Stimulated activated CD4-positive, alpha-beta T cell treated with anti-CD3 and anti-CD28 coated beads, Interleukin-15, amount 100 ng/mL, for 48 hours (primary cell): ENCODE results near the gene CR1L.
"Not testable (repeated sequence)": the region's sequence is repeated elsewhere in the genome, so short reads cannot be mapped to it uniquely, and the experiment has no call there.

Experiments used
- DNase-seq, 2 donors: peaks; one replicate each; pipeline ENCODE4 v3.0.0-alpha.2; 2020; ENCODE audit warnings: low read depth in 2 of 2

CR1L gene

DNA sequence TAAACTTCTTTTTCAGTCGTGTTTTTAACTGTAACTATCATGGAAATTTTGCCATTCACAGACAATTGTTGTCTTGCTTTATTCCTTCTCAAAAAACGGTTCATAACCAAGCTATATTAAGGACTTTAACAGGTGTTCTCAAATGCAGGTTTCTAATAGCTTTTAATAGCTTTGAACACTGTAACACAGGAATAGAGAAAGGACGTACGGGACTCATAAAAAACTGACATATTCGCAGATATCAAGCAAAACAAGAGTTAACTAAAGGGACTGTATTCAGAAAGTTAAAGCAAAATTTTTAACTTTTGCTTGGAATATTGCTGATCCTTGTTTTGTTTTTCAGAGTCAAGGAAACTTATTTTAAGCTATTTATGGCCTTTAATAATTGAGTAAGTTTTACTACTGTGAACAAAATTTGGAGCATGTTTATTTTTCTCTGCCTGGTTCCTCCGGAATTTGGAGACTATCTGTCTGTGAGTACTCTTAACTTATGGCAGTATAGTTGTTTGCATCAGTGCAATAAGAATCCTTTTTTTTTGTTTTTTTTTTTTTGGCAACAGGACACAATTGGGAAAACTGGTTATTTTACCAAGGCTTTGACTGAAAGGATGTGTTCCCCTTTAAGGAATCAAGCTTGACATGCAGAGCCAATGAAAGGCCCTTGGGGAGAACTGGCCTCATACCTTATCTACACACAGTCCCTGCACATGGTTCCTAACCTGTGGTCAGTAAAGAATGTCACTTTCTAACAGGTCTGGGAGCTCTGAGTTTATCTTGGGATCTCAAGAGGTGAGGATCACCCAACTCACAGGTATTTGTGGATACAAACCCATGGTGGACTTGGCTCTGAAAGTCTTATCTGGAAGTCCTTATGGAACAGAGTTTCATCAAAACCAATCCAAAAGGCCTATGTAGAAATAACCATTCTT lies 101.2 kb downstream of the CR1L start:
- no peak for DNase-seq

DNA sequence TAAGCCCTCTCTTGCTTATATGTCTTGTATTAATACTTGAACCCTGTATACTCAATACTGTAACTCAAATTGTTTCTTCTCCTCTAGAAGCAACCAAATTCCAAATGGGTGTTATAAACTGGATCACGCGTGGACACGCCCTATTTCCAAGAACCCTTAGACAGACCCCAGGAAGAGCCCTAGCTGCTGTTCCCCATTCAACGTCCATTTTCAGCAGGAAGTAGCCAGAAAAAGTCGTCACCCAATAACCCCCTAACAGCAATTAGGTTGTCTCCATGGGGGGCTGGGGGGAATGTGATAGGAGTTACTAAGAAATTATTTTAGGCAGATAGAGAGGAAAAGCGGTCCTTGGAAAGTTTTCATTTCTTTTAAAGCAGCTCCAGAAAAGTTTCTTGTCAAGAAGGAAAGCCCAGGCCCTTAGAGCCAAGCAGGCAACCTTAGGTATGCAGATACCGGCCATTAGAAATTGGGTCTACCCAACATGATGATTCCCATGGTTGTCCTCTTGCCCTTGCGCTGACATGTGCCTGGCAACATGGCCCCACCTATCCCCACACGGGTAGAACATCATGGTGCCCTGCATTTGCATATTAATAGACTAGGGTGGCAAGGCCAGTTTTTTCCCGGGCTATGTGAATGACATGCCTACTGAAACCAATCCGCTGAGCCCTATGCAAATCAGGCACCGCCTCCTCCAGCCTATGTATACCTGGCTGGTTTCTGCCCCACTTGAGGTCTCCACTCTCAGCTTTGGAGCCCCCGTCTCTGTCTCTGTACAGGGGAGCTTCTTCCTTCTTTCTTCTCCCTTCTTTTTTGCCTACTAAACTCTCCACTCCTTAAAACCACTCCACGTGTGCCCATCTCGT lies 102.9 kb downstream of the CR1L start:
- DNase-seq, result no peak

DNA sequence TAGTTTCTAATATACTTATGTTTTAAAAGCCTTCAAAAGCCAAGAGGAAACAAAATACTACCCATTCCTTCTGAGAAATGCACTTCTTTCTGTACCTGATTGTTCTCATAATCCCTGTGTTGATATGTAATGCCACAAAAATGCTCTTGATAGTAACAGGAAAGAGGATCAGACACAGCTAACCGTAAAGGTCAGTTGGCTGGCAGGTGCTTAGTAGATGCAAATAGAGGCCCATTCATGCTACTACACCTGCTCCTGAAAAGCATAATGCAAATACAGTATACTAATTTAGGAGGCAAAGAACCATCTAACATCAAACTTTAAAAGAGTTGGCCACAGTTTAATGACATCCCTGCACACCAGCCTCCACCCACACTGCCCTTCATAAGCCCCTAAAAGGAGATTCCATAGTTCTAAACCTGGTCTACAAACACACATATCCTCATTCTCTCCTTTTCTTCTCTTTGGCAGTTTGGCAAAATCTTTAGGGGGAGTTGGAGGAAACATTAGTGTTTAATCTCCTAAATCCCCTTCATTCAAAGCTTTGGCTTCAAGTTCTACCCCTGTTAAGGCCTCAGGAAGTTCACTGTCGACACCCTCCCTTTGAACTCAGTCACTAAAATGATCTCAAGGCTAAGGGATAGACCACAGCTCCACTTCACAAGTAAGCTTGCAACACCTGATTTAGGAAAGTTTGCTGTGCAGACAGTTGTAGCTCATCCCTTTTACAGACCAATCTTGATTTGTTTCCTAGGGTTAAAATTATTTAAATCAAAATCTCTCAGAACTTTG lies 104.0 kb downstream of the CR1L start:
- DNase-seq, result no peak

DNA sequence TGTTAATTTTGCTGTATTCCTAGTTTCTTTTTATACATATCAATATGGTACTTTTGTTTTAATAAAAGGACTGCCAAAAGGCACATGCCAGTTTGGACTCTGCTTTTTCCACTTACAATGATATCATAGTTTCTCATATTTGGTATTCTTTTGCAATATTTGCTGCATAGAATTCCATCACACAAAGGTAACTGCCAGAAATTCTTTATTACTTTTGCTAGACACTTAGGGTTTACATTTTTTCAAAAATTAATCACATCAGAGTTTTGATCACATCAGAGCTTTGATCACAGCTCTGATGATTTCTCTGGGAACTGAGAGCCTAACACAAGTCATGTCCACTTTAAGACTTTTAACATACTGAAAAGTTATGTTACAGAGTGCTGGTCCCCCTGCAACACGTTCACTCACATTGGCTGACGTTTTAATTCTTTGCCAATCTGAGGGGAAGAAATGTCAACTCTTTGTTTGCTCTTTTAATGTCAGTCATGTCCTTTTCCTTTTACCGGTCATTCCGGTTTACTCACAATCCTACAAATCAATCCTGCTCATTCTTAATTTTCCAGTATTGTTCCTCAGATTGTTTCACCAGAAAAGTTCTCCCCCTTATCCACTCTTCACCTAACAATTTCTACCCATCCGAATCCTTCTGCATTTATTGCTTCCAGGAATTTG lies 105.8 kb downstream of the CR1L start:
- DNase-seq, result no peak

- not testable (repeated sequence) for DNase-seq
These were observed 106.5 kb downstream of the CR1L start for GRCh38 chr1:207751463-207751789.

GRCh38 chr1:207751790-207752455 lies 107.0 kb downstream of the CR1L start, which contains the start of gene CD46:
Gene CD46 (plus strand): TSS chr1:207752054. CDS start chr1:207752213, 159 bp downstream.
- DNase-seq, result peak; percentile 90 to 94

GRCh38 chr1:207752456-207752998 lies 107.6 kb downstream of the CR1L start:
- peak in 1 of 2 donors; percentile 7 for DNase-seq

- DNase-seq, result no peak
These were observed 108.7 kb downstream of the CR1L start for GRCh38 chr1:207753611-207754010.

DNA sequence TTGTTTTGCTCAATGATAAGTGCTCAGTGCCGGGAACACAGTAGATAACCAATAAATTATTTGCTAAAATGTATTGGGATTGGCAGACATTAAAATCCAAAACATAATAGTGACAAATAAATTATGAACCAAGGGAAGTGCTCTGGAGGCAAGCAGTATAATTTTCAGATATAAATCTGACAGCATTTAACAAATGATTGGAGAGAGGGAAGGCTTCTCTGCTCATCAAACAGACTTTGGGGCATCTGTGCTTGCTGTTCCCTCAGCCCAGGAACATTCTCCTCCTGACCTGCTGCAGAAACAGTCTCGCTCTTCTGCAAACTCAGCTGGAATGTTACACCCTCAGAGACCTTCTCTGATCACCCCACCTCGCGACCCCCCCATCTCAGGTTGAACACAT lies 109.1 kb downstream of the CR1L start:
- no peak for DNase-seq

- no peak for DNase-seq
These were observed 110.2 kb downstream of the CR1L start for GRCh38 chr1:207754974-207755700.

DNA sequence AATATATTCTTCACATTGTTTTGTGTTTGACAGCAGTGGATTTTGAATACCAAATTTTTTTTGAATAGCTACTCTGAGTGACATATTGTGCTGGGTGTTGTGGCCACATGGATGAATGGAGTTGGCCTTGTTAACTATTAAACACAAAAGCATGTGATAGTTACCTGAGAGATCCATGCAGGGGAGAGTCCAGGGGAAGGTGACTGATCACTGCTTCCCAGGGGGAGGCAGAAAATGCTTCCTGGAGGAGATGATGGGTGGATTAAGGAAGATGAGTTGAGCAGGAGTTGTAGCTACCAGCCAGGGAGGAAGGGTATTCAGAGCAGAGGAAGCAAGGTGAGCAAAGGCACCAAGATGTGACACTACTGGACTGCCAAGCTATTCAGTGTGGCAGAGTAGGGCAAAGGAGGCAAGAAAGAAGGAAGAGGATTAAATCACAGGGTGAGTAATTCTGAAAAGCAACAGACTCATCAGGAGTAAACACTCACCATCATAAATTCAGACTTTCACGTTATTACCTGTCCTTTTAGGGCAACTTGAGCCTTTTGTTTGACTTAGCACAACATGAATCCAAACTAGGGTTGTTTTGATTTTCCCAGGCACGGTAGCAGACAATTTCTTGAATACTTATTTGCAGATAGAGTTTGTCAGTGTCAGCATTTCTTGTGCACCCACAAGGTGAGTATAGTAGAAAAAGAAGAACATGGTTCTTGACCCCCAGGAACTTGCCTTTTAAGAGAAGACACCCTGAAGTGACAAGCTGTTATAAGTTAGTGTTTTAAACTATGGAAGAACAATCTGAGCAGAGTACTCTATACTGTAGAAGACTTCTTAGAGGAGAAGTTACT lies 111.1 kb downstream of the CR1L start:
- DNase-seq, result no peak

DNA sequence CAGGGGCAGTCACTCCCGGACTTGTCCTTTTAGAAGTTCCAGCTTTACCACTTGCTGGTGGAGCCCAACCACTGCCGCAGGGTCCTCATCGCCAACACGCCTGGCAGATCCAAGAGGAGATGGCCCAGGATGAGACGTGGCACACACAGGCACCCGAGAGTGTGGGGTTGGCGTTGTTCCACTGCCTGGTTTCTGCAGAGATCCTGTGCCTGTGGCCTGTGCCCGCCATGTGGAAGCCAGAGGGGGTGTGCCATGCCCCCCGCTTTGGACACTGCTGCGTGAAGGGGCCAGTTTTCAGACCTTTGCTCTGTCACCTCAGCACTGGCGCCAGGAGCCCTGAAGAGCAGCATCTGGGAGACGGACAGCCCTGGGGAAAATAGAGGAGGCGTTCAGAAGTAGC lies 117.7 kb downstream of the CR1L start:
- no peak for DNase-seq

GRCh38 chr1:207763091-207763490 lies 118.2 kb downstream of the CR1L start:
- no peak for DNase-seq

DNA sequence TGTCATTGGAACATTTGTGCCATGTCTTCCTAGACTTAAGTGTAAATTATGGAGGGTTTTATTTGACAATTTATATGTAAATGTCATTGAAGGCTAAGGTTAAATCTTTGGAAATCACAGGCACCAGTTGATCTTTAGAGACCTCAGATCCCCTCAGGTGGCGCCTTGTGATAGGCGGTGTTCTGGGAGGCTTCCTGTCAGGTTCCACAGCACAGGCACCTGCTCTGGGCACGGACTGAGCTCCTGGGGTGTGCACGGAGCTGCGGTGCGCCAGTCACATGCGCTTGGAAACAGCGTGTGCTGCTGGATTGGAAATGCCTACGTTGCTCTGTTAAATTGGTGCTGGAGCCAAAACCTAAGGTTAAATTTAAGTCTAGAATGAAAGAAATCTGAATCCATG lies 119.0 kb downstream of the CR1L start:
- DNase-seq, result no peak

DNA sequence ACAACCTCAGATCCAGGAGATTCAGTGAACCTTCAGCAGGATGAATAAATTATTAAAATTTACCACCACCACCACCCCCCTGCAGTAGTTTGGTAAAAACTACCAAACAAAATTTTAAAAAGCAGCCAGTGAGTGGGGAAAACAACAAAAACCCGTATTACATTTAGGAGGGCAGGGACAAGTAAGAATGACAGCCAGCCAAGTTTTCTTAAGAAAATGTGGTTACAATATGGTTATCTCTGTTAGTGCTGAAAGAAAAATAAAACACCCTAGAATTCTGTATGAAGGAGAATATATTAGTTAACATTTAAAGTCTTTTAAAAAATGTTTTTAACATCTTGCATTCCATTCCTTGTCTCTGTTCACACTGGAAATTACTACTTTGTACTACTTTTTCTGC lies 121.6 kb downstream of the CR1L start:
- no peak for DNase-seq

DNA sequence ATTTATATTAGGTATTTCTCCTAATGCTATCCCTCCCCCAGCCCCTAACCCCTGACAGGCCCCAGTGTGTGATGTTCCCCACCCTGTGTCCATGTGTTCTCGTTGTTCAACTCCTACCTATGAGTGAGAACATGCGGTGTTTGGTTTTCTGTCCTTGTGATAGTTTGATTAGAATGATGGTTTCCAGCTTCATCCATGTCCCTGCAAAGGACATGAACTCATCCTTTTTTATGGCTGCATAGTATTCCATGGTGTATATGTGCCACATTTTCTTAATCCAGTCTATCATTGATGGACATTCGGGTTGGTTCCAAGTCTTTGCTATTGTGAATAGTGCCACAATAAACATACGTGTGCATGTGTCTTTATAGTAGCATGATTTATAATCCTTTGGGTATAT lies 125.6 kb downstream of the CR1L start:
- DNase-seq, result not testable (repeated sequence)
